ENCODE results near the gene ZSCAN5A.

GRCh38 chr19:56306016-56306415 lies 8.6 kb downstream of the ZSCAN5A start:
- TF ChIP-seq CTCF (IDR thresholded peaks at IDR 0.05) (no peak), RFX5 (IDR thresholded peaks at IDR 0.05; ENCODE audit: low read length) (no peak), EZH2phosphoT487 (IDR thresholded peaks at IDR 0.05; ENCODE audit: borderline replicate concordance, low read depth) (no peak), MAX (IDR thresholded peaks at IDR 0.05; ENCODE audit: low read depth) (no peak), EP300 (IDR thresholded peaks at IDR 0.05; ENCODE audit: borderline replicate concordance in 1 of 2, low read depth in 1 of 2, low read length in 1 of 2) (no peak), SIN3A (IDR thresholded peaks at IDR 0.05; ENCODE audit: borderline replicate concordance, low read depth, low read length) (no peak), FOXJ3 (CRISPR knock-in tag; IDR thresholded peaks at IDR 0.05) (no peak)
